GM19043 (cell line): ENCODE results near the gene COBL.

Experiments used
- ATAC-seq: cut with Tn5 transposase; IDR thresholded peaks from one replicate; pipeline ENCODE4 v1.9.1; 2021; ENCODE audit warnings: low read depth; ENCODE audit not compliant: unreplicated experiment

Gene COBL

GRCh38 chr7:51160411-51160810, 156.2 kb downstream of the COBL start:
- ATAC-seq = no peak

GRCh38 chr7:51158742-51159445, 157.7 kb downstream of the COBL start:
- ATAC-seq = no peak

- no peak for ATAC-seq
Observed at GRCh38 chr7:51158211-51158610, 158.4 kb downstream of the COBL start.

GRCh38 chr7:51154201-51154600, 162.4 kb downstream of the COBL start:
- ATAC-seq = no peak

GRCh38 chr7:51152706-51153200, 163.9 kb downstream of the COBL start:
- no peak for ATAC-seq

GRCh38 chr7:51151455-51151854, 165.2 kb downstream of the COBL start:
- no peak for ATAC-seq

- no peak for ATAC-seq
Observed at GRCh38 chr7:51150193-51150592, 166.4 kb downstream of the COBL start.

GRCh38 chr7:51148216-51148615, 168.4 kb downstream of the COBL start:
- ATAC-seq = no peak

GRCh38 chr7:51146816-51147586, 169.6 kb downstream of the COBL start:
- no peak for ATAC-seq

GRCh38 chr7:51144178-51144577, 172.4 kb downstream of the COBL start:
- no peak for ATAC-seq

GRCh38 chr7:51142741-51143385, 173.7 kb downstream of the COBL start:
- no peak for ATAC-seq

GRCh38 chr7:51141451-51142003, 175.1 kb downstream of the COBL start:
- no peak for ATAC-seq

GRCh38 chr7:51140199-51141164, 176.1 kb downstream of the COBL start:
- no peak for ATAC-seq

GRCh38 chr7:51139796-51140195, 176.8 kb downstream of the COBL start:
- no peak for ATAC-seq

- no peak for ATAC-seq
Observed at GRCh38 chr7:51138123-51139085, 178.2 kb downstream of the COBL start.

- ATAC-seq = no peak
Observed at GRCh38 chr7:51135576-51135975, 181.0 kb downstream of the COBL start.

- no peak for ATAC-seq
Observed at GRCh38 chr7:51134013-51134441, 182.6 kb downstream of the COBL start.

GRCh38 chr7:51132661-51133060, 183.9 kb downstream of the COBL start:
- ATAC-seq = no peak
